WTC11 (cell line): ENCODE measurements around the gene COQ6. TPM values are rescaled to one million over a fixed set of nuclear protein-coding genes. Genes with fewer than 3 reads are reported as not detected.
A peak's percentile ranks its signal among the peaks of the same experiment; 100 is the strongest.

Experiments
- ATAC-seq: fragments of 200-7000 bp; cut with Tn5 transposase; 2 replicates; pipeline ENCODE4 v1.10.0; 2021; ENCODE audit warnings: mild to moderate bottlenecking, moderate library complexity
- CTCF ChIA-PET: fragments of 300-600 bp; sonication (Branson Sonifier 250); formaldehyde crosslinking; loops from one replicate; lab custom pipeline; 2021; ENCODE audit warnings: antibody characterized with exemption; lab: Charles Lee
- POLR2A ChIA-PET: fragments of 350-600 bp; sonication (Branson Sonifier 250); formaldehyde crosslinking; loops from one replicate; lab custom pipeline; 2021; ENCODE audit warnings: antibody characterized with exemption; lab: Charles Lee
- DNase-seq: peaks from one replicate; pipeline ENCODE4 v3.0.0; 2021; ENCODE audit warnings: low spot score
- H3K27ac Mint-ChIP-seq: 2 replicates; pipeline ENCODE4 v1.8.0; 2021; ENCODE audit warnings: mixed read lengths
- H3K27me3 Mint-ChIP-seq: 2 replicates; pipeline ENCODE4 v1.8.0; 2021; ENCODE audit warnings: low read depth, mild to moderate bottlenecking, moderate library complexity, mixed read lengths
- H3K36me3 Mint-ChIP-seq: 2 replicates; pipeline ENCODE4 v1.8.0; 2021; ENCODE audit warnings: mixed read lengths
- H3K4me1 Mint-ChIP-seq: 2 replicates; pipeline ENCODE4 v1.8.0; 2022; ENCODE audit warnings: mixed read lengths
- H3K4me3 Mint-ChIP-seq: 2 replicates; pipeline ENCODE4 v1.8.0; 2021; ENCODE audit warnings: mild to moderate bottlenecking, moderate library complexity, mixed read lengths
- H3K9me3 Mint-ChIP-seq: 2 replicates; pipeline ENCODE4 v1.8.0; 2021; ENCODE audit warnings: mixed read lengths
- CREB1 ChIP-seq: sonication (generic); formaldehyde crosslinking; IDR thresholded peaks from 2 replicates; pipeline ENCODE4 v1.8.0; 2023; ENCODE audit warnings: mild to moderate bottlenecking, missing genetic modification reagents
- CREM ChIP-seq: sonication (generic); formaldehyde crosslinking; IDR thresholded peaks from 2 replicates; pipeline ENCODE4 v1.8.1; 2022; ENCODE audit warnings: mild to moderate bottlenecking, missing genetic modification reagents, moderate library complexity
- ELF4 ChIP-seq: sonication (generic); formaldehyde crosslinking; IDR thresholded peaks from 2 replicates; pipeline ENCODE4 v1.8.1; 2022; ENCODE audit warnings: low read depth, mild to moderate bottlenecking, moderate library complexity, missing genetic modification reagents
- FOXJ3 ChIP-seq: sonication (generic); formaldehyde crosslinking; IDR thresholded peaks from 2 replicates; pipeline ENCODE4 v1.9.0; 2021; ENCODE audit warnings: missing genetic modification reagents, mild to moderate bottlenecking, borderline replicate concordance
- FOXP4 ChIP-seq: sonication (generic); formaldehyde crosslinking; IDR thresholded peaks from 2 replicates; pipeline ENCODE4 v1.8.0; 2022; ENCODE audit warnings: mild to moderate bottlenecking, missing genetic modification reagents
- MAX ChIP-seq: sonication (generic); formaldehyde crosslinking; IDR thresholded peaks from 2 replicates; pipeline ENCODE4 v1.8.0; 2022; ENCODE audit warnings: mild to moderate bottlenecking, missing genetic modification reagents
- PRDM15 ChIP-seq: sonication (generic); formaldehyde crosslinking; IDR thresholded peaks from 2 replicates; pipeline ENCODE4 v1.8.0; 2022; ENCODE audit warnings: missing genetic modification reagents
- RELA ChIP-seq: sonication (generic); formaldehyde crosslinking; IDR thresholded peaks from 2 replicates; pipeline ENCODE4 v1.8.1; 2022; ENCODE audit warnings: missing genetic modification reagents, mild to moderate bottlenecking, borderline replicate concordance
- SMAD3 ChIP-seq: sonication (generic); formaldehyde crosslinking; IDR thresholded peaks from 2 replicates; pipeline ENCODE4 v1.8.0; 2022; ENCODE audit warnings: missing genetic modification reagents, mild to moderate bottlenecking, borderline replicate concordance
- ZBTB43 ChIP-seq: sonication (generic); formaldehyde crosslinking; IDR thresholded peaks from 2 replicates; pipeline ENCODE4 v1.8.1; 2023; ENCODE audit warnings: mild to moderate bottlenecking, missing genetic modification reagents
- ZNF138 ChIP-seq: sonication (generic); formaldehyde crosslinking; conservative IDR thresholded peaks from 2 replicates; pipeline ENCODE4 v1.8.1; 2022; ENCODE audit warnings: mild to moderate bottlenecking, moderate library complexity, missing genetic modification reagents
- total RNA-seq: library from RNA; stranded (reverse); gene quantifications from 3 replicates; pipeline ENCODE4 v1.2.3, GENCODE V29; 2021
- TF ChIP-seq, protein P1 (sequence below): fragments of 250-450 bp; sonication (Bioruptor Pico); IDR thresholded peaks from 2 replicates; pipeline ENCODE4 v1.9.0; 2021; ENCODE audit warnings: moderate library complexity, mild to moderate bottlenecking, inconsistent platforms, borderline replicate concordance
- TF ChIP-seq, protein P2 (sequence below): fragments of 250-450 bp; sonication (Bioruptor Pico); IDR thresholded peaks from 2 replicates; pipeline ENCODE4 v1.9.0; 2021; ENCODE audit warnings: mild to moderate bottlenecking, borderline replicate concordance
- TF ChIP-seq, protein P3 (sequence below): sonication (generic); formaldehyde crosslinking; IDR thresholded peaks from 2 replicates; pipeline ENCODE4 v1.8.1; 2022; ENCODE audit warnings: missing genetic modification reagents, borderline replicate concordance
- TF ChIP-seq, protein P4 (sequence below): sonication (generic); formaldehyde crosslinking; conservative IDR thresholded peaks from 2 replicates; pipeline ENCODE4 v1.8.1; 2023; ENCODE audit warnings: mild to moderate bottlenecking, low read depth, missing genetic modification reagents, moderate library complexity

Gene COQ6
- total RNA-seq, 1 experiment from 2014 or later, result 10.4 TPM

- TF ChIP-seq MAX (CRISPR knock-in tag) (peak; percentile 82), CREM (no peak; the same call in 1 of the 2 replicates), PRDM15 (CRISPR knock-in tag) (peak; percentile 57; the same call in 1 of the 2 replicates), RELA (CRISPR knock-in tag) (0 out of 2 replicates have a peak, but pooled peaks have one; percentile 55)
- TF ChIP-seq, protein P1, sequence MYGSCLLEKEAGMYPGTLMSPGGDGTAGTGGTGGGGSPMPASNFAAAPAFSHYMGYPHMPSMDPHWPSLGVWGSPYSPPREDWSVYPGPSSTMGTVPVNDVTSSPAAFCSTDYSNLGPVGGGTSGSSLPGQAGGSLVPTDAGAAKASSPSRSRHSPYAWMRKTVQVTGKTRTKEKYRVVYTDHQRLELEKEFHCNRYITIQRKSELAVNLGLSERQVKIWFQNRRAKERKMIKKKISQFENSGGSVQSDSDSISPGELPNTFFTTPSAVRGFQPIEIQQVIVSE, result no peak
- TF ChIP-seq, all 79 proteins: peak for 21
Measured at GRCh38 chr14:73949752-73950734, at the start of gene COQ6, which contains the start of gene FAM161B (continued).

GRCh38 chr14:73903028-73903427 is 47.1 kb upstream of the COQ6 start:
- CTCF ChIA-PET, result no interaction called here
- Mint-ChIP-seq H3K36me3 (peaks cover 39% of the 10 kb centered on the region), H3K27me3 (no peaks in the 10 kb centered on the region), H3K4me1 (no peaks in the 10 kb centered on the region), H3K27ac (no peak overlapping the region), H3K9me3 (no peaks in the 10 kb centered on the region), H3K4me3 (no peak overlapping the region)
- ATAC-seq, result no peak
- no peak for DNase-seq
- POLR2A ChIA-PET, result no interaction called here
- TF ChIP-seq, protein P2, sequence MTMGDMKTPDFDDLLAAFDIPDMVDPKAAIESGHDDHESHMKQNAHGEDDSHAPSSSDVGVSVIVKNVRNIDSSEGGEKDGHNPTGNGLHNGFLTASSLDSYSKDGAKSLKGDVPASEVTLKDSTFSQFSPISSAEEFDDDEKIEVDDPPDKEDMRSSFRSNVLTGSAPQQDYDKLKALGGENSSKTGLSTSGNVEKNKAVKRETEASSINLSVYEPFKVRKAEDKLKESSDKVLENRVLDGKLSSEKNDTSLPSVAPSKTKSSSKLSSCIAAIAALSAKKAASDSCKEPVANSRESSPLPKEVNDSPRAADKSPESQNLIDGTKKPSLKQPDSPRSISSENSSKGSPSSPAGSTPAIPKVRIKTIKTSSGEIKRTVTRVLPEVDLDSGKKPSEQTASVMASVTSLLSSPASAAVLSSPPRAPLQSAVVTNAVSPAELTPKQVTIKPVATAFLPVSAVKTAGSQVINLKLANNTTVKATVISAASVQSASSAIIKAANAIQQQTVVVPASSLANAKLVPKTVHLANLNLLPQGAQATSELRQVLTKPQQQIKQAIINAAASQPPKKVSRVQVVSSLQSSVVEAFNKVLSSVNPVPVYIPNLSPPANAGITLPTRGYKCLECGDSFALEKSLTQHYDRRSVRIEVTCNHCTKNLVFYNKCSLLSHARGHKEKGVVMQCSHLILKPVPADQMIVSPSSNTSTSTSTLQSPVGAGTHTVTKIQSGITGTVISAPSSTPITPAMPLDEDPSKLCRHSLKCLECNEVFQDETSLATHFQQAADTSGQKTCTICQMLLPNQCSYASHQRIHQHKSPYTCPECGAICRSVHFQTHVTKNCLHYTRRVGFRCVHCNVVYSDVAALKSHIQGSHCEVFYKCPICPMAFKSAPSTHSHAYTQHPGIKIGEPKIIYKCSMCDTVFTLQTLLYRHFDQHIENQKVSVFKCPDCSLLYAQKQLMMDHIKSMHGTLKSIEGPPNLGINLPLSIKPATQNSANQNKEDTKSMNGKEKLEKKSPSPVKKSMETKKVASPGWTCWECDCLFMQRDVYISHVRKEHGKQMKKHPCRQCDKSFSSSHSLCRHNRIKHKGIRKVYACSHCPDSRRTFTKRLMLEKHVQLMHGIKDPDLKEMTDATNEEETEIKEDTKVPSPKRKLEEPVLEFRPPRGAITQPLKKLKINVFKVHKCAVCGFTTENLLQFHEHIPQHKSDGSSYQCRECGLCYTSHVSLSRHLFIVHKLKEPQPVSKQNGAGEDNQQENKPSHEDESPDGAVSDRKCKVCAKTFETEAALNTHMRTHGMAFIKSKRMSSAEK (CRISPR knock-in tag), result no peak
- TF ChIP-seq, protein P3, sequence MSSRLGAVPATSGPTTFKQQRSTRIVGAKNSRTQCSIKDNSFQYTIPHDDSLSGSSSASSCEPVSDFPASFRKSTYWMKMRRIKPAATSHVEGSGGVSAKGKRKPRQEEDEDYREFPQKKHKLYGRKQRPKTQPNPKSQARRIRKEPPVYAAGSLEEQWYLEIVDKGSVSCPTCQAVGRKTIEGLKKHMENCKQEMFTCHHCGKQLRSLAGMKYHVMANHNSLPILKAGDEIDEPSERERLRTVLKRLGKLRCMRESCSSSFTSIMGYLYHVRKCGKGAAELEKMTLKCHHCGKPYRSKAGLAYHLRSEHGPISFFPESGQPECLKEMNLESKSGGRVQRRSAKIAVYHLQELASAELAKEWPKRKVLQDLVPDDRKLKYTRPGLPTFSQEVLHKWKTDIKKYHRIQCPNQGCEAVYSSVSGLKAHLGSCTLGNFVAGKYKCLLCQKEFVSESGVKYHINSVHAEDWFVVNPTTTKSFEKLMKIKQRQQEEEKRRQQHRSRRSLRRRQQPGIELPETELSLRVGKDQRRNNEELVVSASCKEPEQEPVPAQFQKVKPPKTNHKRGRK (CRISPR knock-in tag), result no peak
- TF ChIP-seq, protein P4, sequence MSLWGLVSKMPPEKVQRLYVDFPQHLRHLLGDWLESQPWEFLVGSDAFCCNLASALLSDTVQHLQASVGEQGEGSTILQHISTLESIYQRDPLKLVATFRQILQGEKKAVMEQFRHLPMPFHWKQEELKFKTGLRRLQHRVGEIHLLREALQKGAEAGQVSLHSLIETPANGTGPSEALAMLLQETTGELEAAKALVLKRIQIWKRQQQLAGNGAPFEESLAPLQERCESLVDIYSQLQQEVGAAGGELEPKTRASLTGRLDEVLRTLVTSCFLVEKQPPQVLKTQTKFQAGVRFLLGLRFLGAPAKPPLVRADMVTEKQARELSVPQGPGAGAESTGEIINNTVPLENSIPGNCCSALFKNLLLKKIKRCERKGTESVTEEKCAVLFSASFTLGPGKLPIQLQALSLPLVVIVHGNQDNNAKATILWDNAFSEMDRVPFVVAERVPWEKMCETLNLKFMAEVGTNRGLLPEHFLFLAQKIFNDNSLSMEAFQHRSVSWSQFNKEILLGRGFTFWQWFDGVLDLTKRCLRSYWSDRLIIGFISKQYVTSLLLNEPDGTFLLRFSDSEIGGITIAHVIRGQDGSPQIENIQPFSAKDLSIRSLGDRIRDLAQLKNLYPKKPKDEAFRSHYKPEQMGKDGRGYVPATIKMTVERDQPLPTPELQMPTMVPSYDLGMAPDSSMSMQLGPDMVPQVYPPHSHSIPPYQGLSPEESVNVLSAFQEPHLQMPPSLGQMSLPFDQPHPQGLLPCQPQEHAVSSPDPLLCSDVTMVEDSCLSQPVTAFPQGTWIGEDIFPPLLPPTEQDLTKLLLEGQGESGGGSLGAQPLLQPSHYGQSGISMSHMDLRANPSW, result no peak
- no peak for TF ChIP-seq ZNF138 (CRISPR knock-in tag)
- no peak for TF ChIP-seq FOXJ3 (CRISPR knock-in tag)
- TF ChIP-seq ZBTB43 (CRISPR knock-in tag), result no peak
- TF ChIP-seq SMAD3 (CRISPR knock-in tag), result no peak
- TF ChIP-seq ELF4 (CRISPR knock-in tag), result no peak
- TF ChIP-seq CREB1 (CRISPR knock-in tag), result no peak
- no peak for TF ChIP-seq FOXP4
